Measurements from ENCODE around the gene EPHB2.

EPHB2 gene

GRCh38 chr1:22893292-22893691 is 182.7 kb downstream of the EPHB2 start:
- Histone ChIP-seq H4K20me1 (ENCODE audit: insufficient read depth, low read length, poor library complexity, severe bottlenecking) (no peaks in the 10 kb centered on the region), H3K36me3 (ENCODE audit: insufficient read depth, low read length) (no peaks in the 10 kb centered on the region), H3K9ac (ENCODE audit: low read depth, low read length, poor library complexity, severe bottlenecking) (no peak overlapping the region), H3K79me2 (ENCODE audit: insufficient read depth, low read length) (no peaks in the 10 kb centered on the region), H3F3A (ENCODE audit: low read depth) (no peaks in the 10 kb centered on the region), H3K4me2 (ENCODE audit: low read depth, low read length, poor library complexity, severe bottlenecking) (no peak overlapping the region), H3K4me1 (ENCODE audit: insufficient read depth, low read length, poor library complexity, severe bottlenecking) (no peaks in the 10 kb centered on the region), H2AFZ (ENCODE audit: low read length) (peak overlapping the region; percentile 38), H3K9me2 (replicated peaks; ENCODE audit: low read depth, low read length) (no peaks in the 10 kb centered on the region), H3K9me3 (ENCODE audit: insufficient read depth, low read depth, low read length) (no peaks in the 10 kb centered on the region), H3K4me3 (ENCODE audit: low read length, poor library complexity, severe bottlenecking) (no peak overlapping the region), H3K27me3 (ENCODE audit: insufficient read depth, low read length, poor library complexity, severe bottlenecking) (no peaks in the 10 kb centered on the region)
- no peak for TF ChIP-seq EZH2phosphoT487 (IDR thresholded peaks at IDR 0.05; ENCODE audit: borderline replicate concordance)
- no peak for TF ChIP-seq CTCF (conservative IDR thresholded peaks at IDR 0.05; ENCODE audit: low read length)

GRCh38 chr1:22895357-22895756 is 184.7 kb downstream of the EPHB2 start:
- Histone ChIP-seq H2AFZ (ENCODE audit: low read length) (no peak overlapping the region), H3K4me3 (ENCODE audit: low read length, poor library complexity, severe bottlenecking) (no peak overlapping the region), H3K4me2 (ENCODE audit: low read depth, low read length, poor library complexity, severe bottlenecking) (no peak overlapping the region), H3F3A (ENCODE audit: low read depth) (no peaks in the 10 kb centered on the region), H3K9ac (ENCODE audit: low read depth, low read length, poor library complexity, severe bottlenecking) (no peak overlapping the region), H3K36me3 (ENCODE audit: insufficient read depth, low read length) (no peaks in the 10 kb centered on the region), H3K4me1 (ENCODE audit: insufficient read depth, low read length, poor library complexity, severe bottlenecking) (no peaks in the 10 kb centered on the region), H3K79me2 (ENCODE audit: insufficient read depth, low read length) (no peaks in the 10 kb centered on the region), H3K27me3 (ENCODE audit: insufficient read depth, low read length, poor library complexity, severe bottlenecking) (no peaks in the 10 kb centered on the region), H3K9me3 (ENCODE audit: insufficient read depth, low read depth, low read length) (no peaks in the 10 kb centered on the region), H3K9me2 (replicated peaks; ENCODE audit: low read depth, low read length) (no peaks in the 10 kb centered on the region), H4K20me1 (ENCODE audit: insufficient read depth, low read length, poor library complexity, severe bottlenecking) (no peaks in the 10 kb centered on the region)
- TF ChIP-seq CTCF (conservative IDR thresholded peaks at IDR 0.05; ENCODE audit: low read length) (no peak), EZH2phosphoT487 (IDR thresholded peaks at IDR 0.05; ENCODE audit: borderline replicate concordance) (no peak)

GRCh38 chr1:22896184-22896583 is 185.5 kb downstream of the EPHB2 start:
- Histone ChIP-seq H3K36me3 (ENCODE audit: insufficient read depth, low read length) (no peaks in the 10 kb centered on the region), H3F3A (ENCODE audit: low read depth) (no peaks in the 10 kb centered on the region), H3K4me2 (ENCODE audit: low read depth, low read length, poor library complexity, severe bottlenecking) (no peak overlapping the region), H3K4me3 (ENCODE audit: low read length, poor library complexity, severe bottlenecking) (no peak overlapping the region), H3K79me2 (ENCODE audit: insufficient read depth, low read length) (no peaks in the 10 kb centered on the region), H3K9me2 (replicated peaks; ENCODE audit: low read depth, low read length) (no peaks in the 10 kb centered on the region), H3K27me3 (ENCODE audit: insufficient read depth, low read length, poor library complexity, severe bottlenecking) (no peaks in the 10 kb centered on the region), H3K9me3 (ENCODE audit: insufficient read depth, low read depth, low read length) (no peaks in the 10 kb centered on the region), H3K9ac (ENCODE audit: low read depth, low read length, poor library complexity, severe bottlenecking) (no peak overlapping the region), H3K4me1 (ENCODE audit: insufficient read depth, low read length, poor library complexity, severe bottlenecking) (no peaks in the 10 kb centered on the region), H2AFZ (ENCODE audit: low read length) (no peak overlapping the region), H4K20me1 (ENCODE audit: insufficient read depth, low read length, poor library complexity, severe bottlenecking) (no peaks in the 10 kb centered on the region)
- TF ChIP-seq CTCF (conservative IDR thresholded peaks at IDR 0.05; ENCODE audit: low read length) (no peak), EZH2phosphoT487 (IDR thresholded peaks at IDR 0.05; ENCODE audit: borderline replicate concordance) (no peak)

Measured in Loucy (cell line).